ENCODE data around the gene CRTC2. TPM values are rescaled to one million over a fixed set of nuclear protein-coding genes. Genes with fewer than 3 reads are reported as not detected.

The CRTC2 gene
- total RNA-seq, 1 donor: 6.0 TPM

GRCh38 chr1:153946622-153947241 is 11.7 kb downstream of the CRTC2 start, which contains the start of gene DENND4B:
TSS of gene DENND4B (minus strand) at chr1:153946718. CDS start at chr1:153944374, 2,344 bp downstream.
- TF ChIP-seq CTCF (IDR thresholded peaks at IDR 0.05; ENCODE audit: insufficient read depth, low read depth, low read length): peak; percentile 87
- peak within 1 kb of the TSS; percentile 76 for H3K4me3 ChIP-seq (ENCODE audit: low read depth, low read length)
- peak; percentile 82 for DNase-seq (ENCODE audit: low read depth)

- peak; percentile 87 for DNase-seq (ENCODE audit: low read depth)
- no peak for TF ChIP-seq CTCF (IDR thresholded peaks at IDR 0.05; ENCODE audit: insufficient read depth, low read depth, low read length)
- peak overlapping the region; percentile 76 for H3K4me3 ChIP-seq (ENCODE audit: low read depth, low read length)
Measured at GRCh38 chr1:153945795-153946621, 12.4 kb downstream of the CRTC2 start.

- TF ChIP-seq CTCF (IDR thresholded peaks at IDR 0.05; ENCODE audit: insufficient read depth, low read depth, low read length): no peak
- H3K4me3 ChIP-seq (ENCODE audit: low read depth, low read length): peak overlapping the region; percentile 76
Measured at GRCh38 chr1:153945131-153945794, 13.1 kb downstream of the CRTC2 start.

GRCh38 chr1:153944827-153945117 is 13.6 kb downstream of the CRTC2 start:
- no peak for DNase-seq (ENCODE audit: low read depth)
- H3K4me3 ChIP-seq (ENCODE audit: low read depth, low read length): peak overlapping the region; percentile 76
- no peak for TF ChIP-seq CTCF (IDR thresholded peaks at IDR 0.05; ENCODE audit: insufficient read depth, low read depth, low read length)

More at GRCh38 chr1:153945131-153945794, 13.1 kb downstream of the CRTC2 start:
- peak; percentile 54 for DNase-seq (ENCODE audit: low read depth)

- no peak for TF ChIP-seq CTCF (IDR thresholded peaks at IDR 0.05; ENCODE audit: insufficient read depth, low read depth, low read length)
- no peak overlapping the region for H3K4me3 ChIP-seq (ENCODE audit: low read depth, low read length)
- no peak for DNase-seq (ENCODE audit: low read depth)
Measured at GRCh38 chr1:153944005-153944826, 14.2 kb downstream of the CRTC2 start.

Data from fibroblast of villous mesenchyme (primary cell).